HepG2 (cell line): ENCODE measurements around the gene TTLL1. TPM values are rescaled to one million over a fixed set of nuclear protein-coding genes. Genes with fewer than 3 reads are reported as not detected.

ENCODE experiments used
- ATAD3A ChIP-seq: sonication (generic); formaldehyde crosslinking; IDR thresholded peaks from 2 replicates; pipeline ENCODE4 v1.4.0; 2020; ENCODE audit warnings: missing genetic modification reagents
- CAMTA2 ChIP-seq: sonication (generic); formaldehyde crosslinking; IDR thresholded peaks from 2 replicates; pipeline ENCODE4 v1.4.0; 2020; ENCODE audit warnings: mild to moderate bottlenecking, missing genetic modification reagents, borderline replicate concordance
- FOXA3 ChIP-seq: IDR thresholded peaks from 2 replicates; pipeline ENCODE4 v1.6.1; 2016; ENCODE audit warnings: missing genetic modification reagents, missing compliant biosample characterization
- FOXK1 ChIP-seq: sonication (generic); formaldehyde crosslinking; IDR thresholded peaks from 2 replicates; pipeline ENCODE4 v1.4.0; 2020; ENCODE audit warnings: low read depth, missing genetic modification reagents, borderline replicate concordance
- GATAD1 ChIP-seq: IDR thresholded peaks from 2 replicates; pipeline ENCODE4 v1.6.1; 2016; ENCODE audit warnings: missing genetic modification reagents, missing compliant biosample characterization
- HDAC1 ChIP-seq: sonication (generic); formaldehyde crosslinking; IDR thresholded peaks from 2 replicates; pipeline ENCODE4 v1.5.1; 2020; ENCODE audit warnings: mild to moderate bottlenecking, missing genetic modification reagents
- NFE2L1 ChIP-seq: sonication (generic); formaldehyde crosslinking; IDR thresholded peaks from 2 replicates; pipeline ENCODE4 v1.4.0; 2020; ENCODE audit warnings: missing genetic modification reagents, mild to moderate bottlenecking, borderline replicate concordance
- PRMT3 ChIP-seq: sonication (generic); formaldehyde crosslinking; IDR thresholded peaks from 2 replicates; pipeline ENCODE4 v1.8.1; 2022; ENCODE audit warnings: low read depth, mild to moderate bottlenecking, moderate library complexity, missing genetic modification reagents, borderline replicate concordance
- TGIF2 ChIP-seq: IDR thresholded peaks from 2 replicates; pipeline ENCODE4 v1.6.1; 2016; ENCODE audit warnings: control low read depth, missing compliant biosample characterization
- ZBTB20 ChIP-seq: sonication (generic); formaldehyde crosslinking; IDR thresholded peaks from 2 replicates; pipeline ENCODE4 v1.8.1; 2023; ENCODE audit warnings: missing genetic modification reagents, low read depth, mild to moderate bottlenecking, borderline replicate concordance
- ZBTB21 ChIP-seq: sonication (generic); formaldehyde crosslinking; IDR thresholded peaks from 2 replicates; pipeline ENCODE4 v1.4.0; 2020; ENCODE audit warnings: missing genetic modification reagents
- ZNF138 ChIP-seq: sonication (generic); formaldehyde crosslinking; IDR thresholded peaks from 2 replicates; pipeline ENCODE4 v1.5.0; 2020; ENCODE audit warnings: mild to moderate bottlenecking, low read depth, missing genetic modification reagents
- ZNF569 ChIP-seq: sonication (generic); formaldehyde crosslinking; IDR thresholded peaks from 2 replicates; pipeline ENCODE4 v1.5.0; 2020; ENCODE audit warnings: mild to moderate bottlenecking, missing genetic modification reagents, moderate library complexity, borderline replicate concordance
- polyA plus RNA-seq, 8 experiments: library from polyadenylated mRNA; depleted of rRNA in 3 of 8; stranded (reverse) in 7 of 8; unstranded in 1 of 8; fragments of >200 nt; fragmentation: Illumina TruSeq in 4 of 8; extraction: Trizol in 4 of 8; gene quantifications; 2 replicates each; pipeline versions ENCODE4 v1.2.1 to v1.2.3, GENCODE V29; 2011 to 2016; ENCODE audit warnings: low read depth in 4 of 8, missing spikeins in 1 of 8, mixed read lengths in 1 of 8; ENCODE audit not compliant: insufficient read depth in 1 of 8
- total RNA-seq, 5 experiments: library from RNA; depleted of rRNA; stranded (reverse); fragments of >200 nt; fragmentation: Illumina TruSeq; extraction: Trizol; gene quantifications; 2 replicates each; pipeline ENCODE4 v1.2.3, GENCODE V29; 2016; ENCODE audit warnings: low read depth in 1 of 5
- TF ChIP-seq, protein P1 (sequence below): sonication (generic); formaldehyde crosslinking; IDR thresholded peaks from 2 replicates; pipeline ENCODE4 v1.4.0; 2020; ENCODE audit warnings: mild to moderate bottlenecking, missing genetic modification reagents
- TF ChIP-seq, protein P2 (sequence below): sonication (generic); formaldehyde crosslinking; IDR thresholded peaks from 2 replicates; pipeline ENCODE4 v1.4.0; 2020; ENCODE audit warnings: missing genetic modification reagents, borderline replicate concordance
- TF ChIP-seq, protein P3 (sequence below): sonication (generic); formaldehyde crosslinking; IDR thresholded peaks from 2 replicates; pipeline ENCODE4 v1.5.1; 2020; ENCODE audit warnings: mild to moderate bottlenecking, missing genetic modification reagents, moderate library complexity

TTLL1 gene
- total and polyA plus RNA-seq, 2 of the 13 experiments (the other 11 are each of a cell fraction or from before 2014, with no cell fraction given) = 1.6 to 5.3 TPM

GRCh38 chr22:42993651-42994275 is 95.4 kb downstream of the TTLL1 start (continued):
- TF ChIP-seq ZBTB21 (CRISPR knock-in tag) = no peak; the same call in 1 of the 2 replicates
- no peak; the same call in 1 of the 2 replicates for TF ChIP-seq TGIF2 (CRISPR knock-in tag)
- no peak for TF ChIP-seq CAMTA2
- TF ChIP-seq NFE2L1 = no peak
- TF ChIP-seq ATAD3A (CRISPR knock-in tag) = no peak
- TF ChIP-seq, protein P1, sequence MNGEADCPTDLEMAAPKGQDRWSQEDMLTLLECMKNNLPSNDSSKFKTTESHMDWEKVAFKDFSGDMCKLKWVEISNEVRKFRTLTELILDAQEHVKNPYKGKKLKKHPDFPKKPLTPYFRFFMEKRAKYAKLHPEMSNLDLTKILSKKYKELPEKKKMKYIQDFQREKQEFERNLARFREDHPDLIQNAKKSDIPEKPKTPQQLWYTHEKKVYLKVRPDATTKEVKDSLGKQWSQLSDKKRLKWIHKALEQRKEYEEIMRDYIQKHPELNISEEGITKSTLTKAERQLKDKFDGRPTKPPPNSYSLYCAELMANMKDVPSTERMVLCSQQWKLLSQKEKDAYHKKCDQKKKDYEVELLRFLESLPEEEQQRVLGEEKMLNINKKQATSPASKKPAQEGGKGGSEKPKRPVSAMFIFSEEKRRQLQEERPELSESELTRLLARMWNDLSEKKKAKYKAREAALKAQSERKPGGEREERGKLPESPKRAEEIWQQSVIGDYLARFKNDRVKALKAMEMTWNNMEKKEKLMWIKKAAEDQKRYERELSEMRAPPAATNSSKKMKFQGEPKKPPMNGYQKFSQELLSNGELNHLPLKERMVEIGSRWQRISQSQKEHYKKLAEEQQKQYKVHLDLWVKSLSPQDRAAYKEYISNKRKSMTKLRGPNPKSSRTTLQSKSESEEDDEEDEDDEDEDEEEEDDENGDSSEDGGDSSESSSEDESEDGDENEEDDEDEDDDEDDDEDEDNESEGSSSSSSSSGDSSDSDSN (CRISPR knock-in tag) = peak; percentile 51; the same call in 1 of the 2 replicates
- no peak for TF ChIP-seq ZNF569 (CRISPR knock-in tag)
- no peak for TF ChIP-seq GATAD1 (CRISPR knock-in tag)
- TF ChIP-seq, protein P2, sequence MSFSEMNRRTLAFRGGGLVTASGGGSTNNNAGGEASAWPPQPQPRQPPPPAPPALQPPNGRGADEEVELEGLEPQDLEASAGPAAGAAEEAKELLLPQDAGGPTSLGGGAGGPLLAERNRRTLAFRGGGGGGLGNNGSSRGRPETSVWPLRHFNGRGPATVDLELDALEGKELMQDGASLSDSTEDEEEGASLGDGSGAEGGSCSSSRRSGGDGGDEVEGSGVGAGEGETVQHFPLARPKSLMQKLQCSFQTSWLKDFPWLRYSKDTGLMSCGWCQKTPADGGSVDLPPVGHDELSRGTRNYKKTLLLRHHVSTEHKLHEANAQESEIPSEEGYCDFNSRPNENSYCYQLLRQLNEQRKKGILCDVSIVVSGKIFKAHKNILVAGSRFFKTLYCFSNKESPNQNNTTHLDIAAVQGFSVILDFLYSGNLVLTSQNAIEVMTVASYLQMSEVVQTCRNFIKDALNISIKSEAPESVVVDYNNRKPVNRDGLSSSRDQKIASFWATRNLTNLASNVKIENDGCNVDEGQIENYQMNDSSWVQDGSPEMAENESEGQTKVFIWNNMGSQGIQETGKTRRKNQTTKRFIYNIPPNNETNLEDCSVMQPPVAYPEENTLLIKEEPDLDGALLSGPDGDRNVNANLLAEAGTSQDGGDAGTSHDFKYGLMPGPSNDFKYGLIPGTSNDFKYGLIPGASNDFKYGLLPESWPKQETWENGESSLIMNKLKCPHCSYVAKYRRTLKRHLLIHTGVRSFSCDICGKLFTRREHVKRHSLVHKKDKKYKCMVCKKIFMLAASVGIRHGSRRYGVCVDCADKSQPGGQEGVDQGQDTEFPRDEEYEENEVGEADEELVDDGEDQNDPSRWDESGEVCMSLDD = no peak
- TF ChIP-seq, protein P3, sequence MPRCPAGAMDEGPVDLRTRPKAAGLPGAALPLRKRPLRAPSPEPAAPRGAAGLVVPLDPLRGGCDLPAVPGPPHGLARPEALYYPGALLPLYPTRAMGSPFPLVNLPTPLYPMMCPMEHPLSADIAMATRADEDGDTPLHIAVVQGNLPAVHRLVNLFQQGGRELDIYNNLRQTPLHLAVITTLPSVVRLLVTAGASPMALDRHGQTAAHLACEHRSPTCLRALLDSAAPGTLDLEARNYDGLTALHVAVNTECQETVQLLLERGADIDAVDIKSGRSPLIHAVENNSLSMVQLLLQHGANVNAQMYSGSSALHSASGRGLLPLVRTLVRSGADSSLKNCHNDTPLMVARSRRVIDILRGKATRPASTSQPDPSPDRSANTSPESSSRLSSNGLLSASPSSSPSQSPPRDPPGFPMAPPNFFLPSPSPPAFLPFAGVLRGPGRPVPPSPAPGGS (CRISPR knock-in tag) = peak; percentile 26; the same call in 1 of the 2 replicates
- TF ChIP-seq ZNF138 (CRISPR knock-in tag) = no peak
- 0 out of 2 replicates have a peak, but pooled peaks have one; percentile 33 for TF ChIP-seq ZBTB20 (CRISPR knock-in tag)
- peak; percentile 48 for TF ChIP-seq HDAC1
- no peak for TF ChIP-seq PRMT3 (CRISPR knock-in tag)
- TF ChIP-seq FOXK1 (CRISPR knock-in tag) = peak; percentile 59; the same call in 1 of the 2 replicates
- TF ChIP-seq FOXA3 (CRISPR knock-in tag) = peak; percentile 84
